Thoracic aorta (tissue), 2 donors: ENCODE data around the gene ZNF628. TPM values are rescaled to one million over a fixed set of nuclear protein-coding genes. Genes with fewer than 3 reads are reported as not detected.

Source experiments
- ATAC-seq: fragments of 150-250 bp; one replicate; pipeline ENCODE4 v1.8.0; 2017; ENCODE audit warnings: low read depth; ENCODE audit not compliant: insufficient number of reproducible peaks, low FRiP score
- DNase-seq: peaks from one replicate; pipeline ENCODE4 v3.0.0-alpha.2; 2020; ENCODE audit warnings: low spot score
- H3K27ac ChIP-seq, 2 donors: fragments of 200-600 bp; sonication (generic); 1 replicate in 1 of 2; 2 replicates in 1 of 2; pipeline ENCODE4 v1.5.1; 2016; ENCODE audit warnings: mild to moderate bottlenecking in 2 of 2, moderate library complexity in 2 of 2
- H3K27me3 ChIP-seq: fragments of 200-600 bp; sonication (generic); replicated peaks from 2 replicates; pipeline ENCODE4 v1.6.0; 2016; ENCODE audit warnings: mild to moderate bottlenecking; ENCODE audit not compliant: insufficient read depth
- H3K36me3 ChIP-seq: fragments of 200-600 bp; sonication (generic); one replicate; pipeline ENCODE4 v1.5.1; 2016
- H3K4me1 ChIP-seq, 2 donors: fragments of 200-600 bp; sonication (generic); 1 replicate in 1 of 2; 2 replicates in 1 of 2; pipeline versions ENCODE4 v1.5.1 to v1.6.0; 2016; ENCODE audit warnings: low read depth in 2 of 2, mild to moderate bottlenecking in 1 of 2; ENCODE audit not compliant: control insufficient read depth in 1 of 2
- H3K4me3 ChIP-seq: fragments of 200-600 bp; sonication (generic); 2 replicates; pipeline ENCODE4 v1.5.1; 2016; ENCODE audit warnings: mild to moderate bottlenecking
- H3K9me3 ChIP-seq: fragments of 200-600 bp; sonication (generic); 2 replicates; pipeline ENCODE4 v1.5.1; 2016
- CTCF ChIP-seq: fragments of 200-600 bp; sonication (generic); IDR thresholded peaks from one replicate; pipeline ENCODE4 v1.5.1; 2019; ENCODE audit warnings: antibody characterized with exemption
- total RNA-seq, 2 donors: library from RNA; depleted of rRNA; stranded (reverse); fragments of >200 nt; gene quantifications; one replicate each; pipeline versions ENCODE4 v1.1.0 to v1.2.3, GENCODE V29; 2016

Gene ZNF628
- total RNA-seq, 2 donors from 2014 or later = 3.5 to 7.2 TPM

GRCh38 chr19:55527197-55528029, 51.0 kb downstream of the ZNF628 start:
- DNase-seq = no peak
- TF ChIP-seq CTCF = no peak
- Histone ChIP-seq H3K36me3 (no peaks in the 10 kb centered on the region), H3K4me1 (no peaks in the 10 kb centered on the region), H3K4me3 (no peak overlapping the region), H3K27me3 (no peaks in the 10 kb centered on the region), H3K9me3 (no peaks in the 10 kb centered on the region), H3K27ac (no peak overlapping the region)
- ATAC-seq = no peak

DNA sequence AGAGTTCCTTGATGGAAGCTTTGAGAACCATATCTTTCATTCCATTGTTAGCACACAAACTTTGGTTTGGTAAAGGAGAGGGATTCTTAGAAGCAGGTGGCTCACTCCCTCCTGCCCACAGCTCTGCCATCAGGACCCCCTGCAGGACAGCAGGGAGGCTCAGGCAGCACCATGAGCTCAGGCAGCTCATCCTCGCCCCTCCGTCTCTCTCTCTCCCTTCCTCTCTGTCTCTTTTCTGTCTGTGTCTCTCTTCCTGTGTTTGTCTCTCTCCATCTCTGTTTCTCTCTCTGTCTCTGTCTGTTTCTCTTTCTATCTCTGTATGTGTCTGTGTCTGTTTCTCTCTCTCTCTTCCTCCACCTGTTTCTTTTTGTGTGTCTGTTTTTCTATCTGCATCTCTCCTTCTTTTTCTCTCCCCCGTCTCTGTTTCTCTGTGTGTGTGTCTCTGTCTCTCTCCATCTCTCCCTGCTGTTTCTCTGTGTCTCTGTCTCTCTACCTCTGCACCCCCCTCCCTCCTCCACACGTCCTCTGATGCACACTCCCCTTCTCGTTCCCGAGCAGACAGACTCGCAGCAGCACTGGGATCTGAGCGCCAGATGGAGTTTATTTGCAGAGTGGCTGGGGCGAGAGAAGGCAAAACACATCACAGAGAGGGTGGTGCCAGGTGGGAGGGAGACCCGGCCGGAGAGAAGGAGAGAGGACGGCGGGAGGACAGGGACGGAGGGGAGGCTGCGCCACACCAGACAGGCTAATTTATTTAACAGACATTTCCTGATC, 51.8 kb downstream of the ZNF628 start:
- DNase-seq (no peak), ATAC-seq (no peak)
- no peaks in the 10 kb centered on the region for H3K27me3 ChIP-seq
- no peak overlapping the region for H3K4me3 ChIP-seq
- H3K9me3 ChIP-seq = no peaks in the 10 kb centered on the region
- no peaks in the 10 kb centered on the region for H3K36me3 ChIP-seq
- H3K4me1 ChIP-seq = no peaks in the 10 kb centered on the region
- no peak for TF ChIP-seq CTCF
- no peak overlapping the region for H3K27ac ChIP-seq

- Histone ChIP-seq H3K36me3 (no peaks in the 10 kb centered on the region), H3K27ac (no peak overlapping the region), H3K27me3 (no peaks in the 10 kb centered on the region), H3K9me3 (no peaks in the 10 kb centered on the region), H3K4me1 (no peaks in the 10 kb centered on the region), H3K4me3 (no peak overlapping the region)
- TF ChIP-seq CTCF = no peak
- no peak for DNase-seq
- no peak for ATAC-seq
Measured at GRCh38 chr19:55529636-55530234, 53.3 kb downstream of the ZNF628 start.

DNA sequence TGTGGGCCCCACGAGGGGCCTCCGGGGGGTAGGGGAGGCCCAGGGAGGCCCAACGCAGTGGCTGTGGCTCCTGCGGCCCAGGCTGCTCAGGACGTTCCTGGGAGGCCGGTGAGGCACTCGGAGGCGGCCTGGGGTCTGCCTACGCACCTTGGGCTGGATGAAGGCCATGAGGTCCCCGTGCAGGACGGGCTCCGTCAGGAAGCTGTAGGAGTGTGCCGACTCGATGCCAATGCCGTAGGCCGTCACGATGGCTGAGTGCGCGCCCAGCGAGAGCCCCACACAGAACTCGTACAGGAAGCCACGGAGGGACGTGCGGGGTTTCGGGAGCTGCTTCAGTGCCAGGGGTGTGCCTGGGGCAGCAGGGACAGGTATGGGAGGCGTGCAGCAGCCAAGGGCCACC, 54.6 kb downstream of the ZNF628 start:
- no peak overlapping the region for H3K27ac ChIP-seq
- no peak for ATAC-seq
- H3K27me3 ChIP-seq = no peaks in the 10 kb centered on the region
- no peaks in the 10 kb centered on the region for H3K4me1 ChIP-seq
- no peak for DNase-seq
- no peaks in the 10 kb centered on the region for H3K9me3 ChIP-seq
- no peak overlapping the region for H3K4me3 ChIP-seq
- no peaks in the 10 kb centered on the region for H3K36me3 ChIP-seq
- TF ChIP-seq CTCF = no peak

Other genes starting within 250 kb of the ZNF628 start
- 1 to 10 TPM; 2.4 to 4.8 TPM for gene TMEM86B, start 247.9 kb upstream of the ZNF628 start, total RNA-seq
- gene PPP6R1, start 217.6 kb upstream of the ZNF628 start, total RNA-seq = 10 to 100 TPM; 46.7 to 52.3 TPM
- 10 to 100 TPM; 26.8 to 26.9 TPM for gene HSPBP1, start 196.5 kb upstream of the ZNF628 start, total RNA-seq
- gene BRSK1, start 192.6 kb upstream of the ZNF628 start, total RNA-seq = 10 to 100 TPM; 10.8 to 16.7 TPM
- gene TMEM150B, start 151.3 kb upstream of the ZNF628 start, total RNA-seq = 1 to 10 TPM in 1 of 2 donors, not detected in 1; 6.8 TPM
- 10 to 100 TPM; 10.2 to 25.2 TPM for gene KMT5C, start 136.7 kb upstream of the ZNF628 start, total RNA-seq
- gene COX6B2, start 121.9 kb upstream of the ZNF628 start, total RNA-seq = not detected
- not detected for gene GARIN5B, start 113.4 kb upstream of the ZNF628 start, total RNA-seq
- gene IL11, start 106.2 kb upstream of the ZNF628 start, total RNA-seq = under 1 TPM in 1 of 2 donors, not detected in 1; 0.92 TPM
- not detected for gene TMEM190, start 99.8 kb upstream of the ZNF628 start, total RNA-seq
- gene TMEM238, start 92.3 kb upstream of the ZNF628 start, total RNA-seq = 1 to 10 TPM in 1 of 2 donors, not detected in 1; 4.2 TPM
- 100 to 1,000 TPM; 175 to 274 TPM for gene RPL28, start 90.7 kb upstream of the ZNF628 start, total RNA-seq
- 10 to 100 TPM; 16.3 to 17.9 TPM for gene UBE2S, start 68.8 kb upstream of the ZNF628 start, total RNA-seq
- not detected for gene SHISA7, start 33.3 kb upstream of the ZNF628 start, total RNA-seq
- gene ISOC2, start 15.0 kb upstream of the ZNF628 start, total RNA-seq = 10 to 100 TPM; 18.8 to 27.4 TPM
- not detected for gene C19orf85, start 11.9 kb upstream of the ZNF628 start, total RNA-seq
- gene NAT14, start 8.6 kb downstream of the ZNF628 start, total RNA-seq = 1 to 10 TPM; 3.4 to 3.8 TPM
- 10 to 100 TPM in 1 of 2 donors, 1 to 10 TPM in 1; 4.3 to 58.3 TPM for gene SSC5D, start 11.8 kb downstream of the ZNF628 start, total RNA-seq
- not detected for gene SBK2, start 60.5 kb downstream of the ZNF628 start, total RNA-seq
- gene SBK3, start 68.9 kb downstream of the ZNF628 start, total RNA-seq = not detected
- 1 to 10 TPM; 2.4 to 3.9 TPM for gene ZNF579, start 104.2 kb downstream of the ZNF628 start, total RNA-seq
- gene FIZ1, start 122.9 kb downstream of the ZNF628 start, total RNA-seq = 10 to 100 TPM in 1 of 2 donors, 1 to 10 TPM in 1; 9.5 to 17.3 TPM
- gene ZNF524, start 123.7 kb downstream of the ZNF628 start, total RNA-seq = 10 to 100 TPM; 21.7 to 26.4 TPM
- 10 to 100 TPM; 11.9 to 14.5 TPM for gene ZNF865, start 129.0 kb downstream of the ZNF628 start, total RNA-seq
- gene ZNF784, start 147.9 kb downstream of the ZNF628 start, total RNA-seq = 10 to 100 TPM in 1 of 2 donors, 1 to 10 TPM in 1; 8.5 to 13.0 TPM
- gene ZNF580, start 164.4 kb downstream of the ZNF628 start, total RNA-seq = 10 to 100 TPM; 46.0 to 65.5 TPM
- gene ZNF581, start 167.0 kb downstream of the ZNF628 start, total RNA-seq = 10 to 100 TPM in 1 of 2 donors, 1 to 10 TPM in 1; 6.7 to 23.8 TPM
- 10 to 100 TPM; 10.5 to 14.8 TPM for gene CCDC106, start 171.6 kb downstream of the ZNF628 start, total RNA-seq
- gene U2AF2, start 178.4 kb downstream of the ZNF628 start, total RNA-seq = 100 to 1,000 TPM in 1 of 2 donors, 10 to 100 TPM in 1; 77.3 to 106 TPM
- gene EPN1, start 198.6 kb downstream of the ZNF628 start, total RNA-seq = 10 to 100 TPM; 91.3 to 93.5 TPM